ENCODE measurements around the gene SIX3.

Gene SIX3

GRCh38 chr2:44941551-44942234 is at the start of gene SIX3:
TSS of gene SIX3 (plus strand) at chr2:44941702. CDS start at chr2:44942105, 403 bp downstream.
- DNase-seq, result no peak

- no peak for DNase-seq
Observed at GRCh38 chr2:44894058-44894457, 47.4 kb upstream of the SIX3 start.

GRCh38 chr2:44895061-44895460 is 46.4 kb upstream of the SIX3 start:
- DNase-seq, result no peak

DNA sequence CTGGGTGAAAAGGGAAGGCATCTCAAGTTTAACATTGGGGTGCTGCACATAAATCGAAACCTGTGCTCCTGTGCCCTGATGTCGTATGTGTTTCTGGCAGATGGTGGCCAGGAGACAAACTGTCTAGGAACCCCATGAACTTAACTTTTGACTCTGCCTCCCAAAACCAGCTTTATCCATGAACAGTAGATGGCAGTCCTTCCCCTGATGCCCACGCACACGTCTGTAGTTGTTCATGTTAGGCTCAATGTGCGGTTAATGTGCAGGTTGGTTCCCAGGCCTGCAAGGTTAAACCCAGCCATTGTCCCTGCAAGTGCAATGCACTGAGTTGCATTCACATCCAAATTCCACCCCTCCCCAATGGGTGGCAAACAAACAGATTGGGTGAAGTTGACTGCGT is 44.1 kb upstream of the SIX3 start:
- DNase-seq, result no peak

DNA sequence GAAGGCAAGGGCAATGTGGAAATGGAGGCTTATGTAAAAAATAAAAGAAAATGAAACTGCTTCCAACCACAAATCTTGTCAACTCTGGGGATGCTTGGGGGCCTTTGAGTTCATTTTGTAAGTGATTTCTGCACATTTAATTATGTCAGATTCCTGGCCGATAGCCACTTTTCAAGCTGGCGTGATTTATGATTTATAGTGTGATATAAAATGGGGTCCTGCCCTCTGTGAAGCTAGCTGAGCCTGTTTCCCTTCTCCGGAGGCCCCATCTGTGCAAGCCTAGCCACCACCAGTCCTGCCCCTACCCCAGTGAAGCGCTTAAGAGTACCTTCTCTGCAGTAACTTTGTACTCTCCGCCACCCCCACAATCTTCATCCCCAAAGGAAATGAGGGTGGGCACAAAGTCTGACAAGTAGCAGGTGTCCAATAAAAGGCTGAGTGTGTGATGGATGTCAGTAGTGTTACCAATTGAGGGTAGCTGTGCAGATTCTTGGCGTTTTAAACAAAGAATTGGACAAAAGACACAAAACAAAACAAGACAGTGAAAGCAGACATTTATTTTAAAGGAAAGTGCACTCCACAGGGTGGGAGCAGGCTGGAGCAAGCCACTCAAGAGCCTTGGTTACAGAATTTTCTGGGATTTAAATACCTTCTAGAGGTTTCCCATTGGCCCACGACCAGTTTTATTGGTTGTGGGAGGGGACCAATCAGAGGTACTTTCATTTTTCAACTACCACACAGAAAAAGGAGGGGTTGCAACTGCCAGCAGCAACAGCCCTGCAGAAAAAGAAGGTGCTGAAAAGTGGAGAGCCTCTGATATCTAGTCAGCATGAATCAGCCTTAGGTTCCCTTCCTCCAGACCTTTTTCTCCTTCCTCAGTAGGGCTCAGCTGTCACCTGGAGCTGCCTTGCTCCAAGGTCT is 39.0 kb upstream of the SIX3 start:
- no peak for DNase-seq

DNA sequence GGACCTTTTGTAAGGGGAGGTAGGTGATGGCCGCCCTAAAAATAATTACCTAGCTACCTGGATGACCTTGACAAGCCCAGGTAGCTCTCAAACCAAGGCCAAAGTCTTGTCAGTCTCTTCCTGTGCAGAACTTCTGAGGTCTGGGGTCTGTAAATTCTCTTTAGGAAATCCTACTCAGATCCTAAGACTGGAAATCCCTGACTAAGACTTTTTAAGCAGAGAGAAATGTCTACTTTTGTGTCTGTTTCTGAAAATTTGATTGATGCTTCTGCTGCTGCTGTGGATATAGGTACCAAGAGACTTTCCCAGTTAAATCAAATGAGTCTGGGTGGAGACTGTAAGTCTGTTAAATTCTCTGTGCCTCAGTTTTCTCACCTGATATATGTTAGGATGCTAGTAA is 36.9 kb upstream of the SIX3 start:
- DNase-seq, result no peak

GRCh38 chr2:44906972-44907371 is 34.5 kb upstream of the SIX3 start:
- no peak for DNase-seq

- no peak for DNase-seq
Observed at GRCh38 chr2:44909831-44910230, 31.7 kb upstream of the SIX3 start.

GRCh38 chr2:44912660-44913059 is 28.8 kb upstream of the SIX3 start:
- DNase-seq, result no peak

GRCh38 chr2:44916291-44916690 is 25.2 kb upstream of the SIX3 start:
- no peak for DNase-seq

- no peak for DNase-seq
Observed at GRCh38 chr2:44918095-44918775, 23.3 kb upstream of the SIX3 start.

DNA sequence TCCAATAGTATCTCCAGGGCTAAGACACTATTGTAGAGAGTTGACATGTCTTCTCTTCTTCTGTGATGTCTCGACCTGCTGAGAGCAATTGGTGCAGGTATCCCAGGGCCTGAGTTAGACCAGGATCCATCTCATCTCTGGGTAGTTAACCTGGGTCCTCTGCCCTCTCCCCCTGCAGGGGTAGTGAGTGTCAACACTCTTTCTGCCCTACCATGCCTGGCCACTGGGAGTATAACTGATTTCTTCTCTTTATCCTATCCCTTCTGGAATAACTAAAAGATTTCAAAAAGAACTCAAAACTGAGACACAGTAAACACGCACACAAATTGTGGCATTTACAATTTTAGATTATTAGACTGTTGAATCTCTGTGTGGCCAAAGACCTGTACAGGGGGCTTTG is 20.8 kb upstream of the SIX3 start:
- no peak for DNase-seq

- no peak for DNase-seq
Observed at GRCh38 chr2:44922776-44923175, 18.7 kb upstream of the SIX3 start.

DNA sequence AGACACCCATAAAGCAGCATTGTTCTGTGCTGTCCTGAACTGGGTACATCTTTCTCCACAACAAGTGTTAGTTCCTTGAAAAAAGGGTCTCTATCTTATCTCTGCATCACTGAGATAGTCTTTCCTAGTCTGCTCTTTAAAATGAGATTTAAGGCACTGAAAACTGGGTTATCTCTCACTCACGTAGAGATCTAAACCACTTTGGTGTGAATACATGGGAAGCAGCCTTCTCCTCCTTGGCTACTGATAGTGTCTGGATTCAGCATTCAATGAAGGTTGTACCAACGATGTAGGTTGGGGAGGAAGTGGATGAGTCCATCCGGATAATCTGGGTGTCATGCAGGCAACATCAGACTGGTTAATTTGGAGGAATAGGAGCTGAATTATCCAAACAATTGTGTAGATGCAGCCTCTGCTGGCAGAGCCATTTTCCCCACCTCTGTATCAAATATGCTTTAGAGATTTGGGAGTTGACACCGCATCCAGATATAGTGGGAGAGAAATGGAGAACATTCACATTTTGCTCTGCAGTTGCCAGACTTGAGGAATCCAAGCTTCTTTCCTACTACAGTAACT is 15.9 kb upstream of the SIX3 start:
- DNase-seq, result no peak

GRCh38 chr2:44926957-44927356 is 14.5 kb upstream of the SIX3 start:
- DNase-seq, result no peak

- no peak for DNase-seq
Observed at GRCh38 chr2:44927985-44928482, 13.5 kb upstream of the SIX3 start.

DNA sequence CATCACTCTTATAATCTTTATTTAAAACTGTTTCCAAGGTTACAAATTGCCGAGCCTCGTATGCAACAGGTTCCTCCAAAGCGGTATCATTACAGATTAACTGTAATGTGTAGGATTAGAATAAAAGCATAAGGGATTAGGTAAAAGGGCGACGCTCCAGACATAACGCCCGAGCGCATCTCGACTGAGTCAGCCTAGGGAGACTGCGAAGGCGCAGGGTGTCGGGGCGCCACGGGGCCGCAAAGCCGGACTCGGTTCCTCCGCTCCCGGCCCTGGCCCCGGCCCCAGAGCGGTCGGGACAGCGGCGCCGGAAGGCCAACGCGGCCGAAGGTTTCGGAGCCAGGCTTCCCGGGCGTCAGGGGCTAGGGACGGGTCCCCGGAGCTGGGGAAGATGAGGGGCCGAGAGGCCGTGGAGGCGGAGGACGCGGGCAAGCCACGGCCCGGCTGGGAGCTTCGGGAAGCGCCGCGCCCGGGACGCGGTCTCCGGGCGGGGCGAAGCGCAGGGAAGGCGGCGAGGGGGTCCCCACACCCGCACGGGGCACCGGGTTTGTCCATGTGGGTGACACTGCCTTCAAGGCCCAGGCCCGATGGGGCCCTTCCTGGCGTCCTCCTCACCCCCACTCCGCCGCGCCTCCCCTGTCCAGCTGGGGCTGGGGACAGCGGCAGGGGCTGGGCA is 12.9 kb upstream of the SIX3 start:
- no peak for DNase-seq

DNA sequence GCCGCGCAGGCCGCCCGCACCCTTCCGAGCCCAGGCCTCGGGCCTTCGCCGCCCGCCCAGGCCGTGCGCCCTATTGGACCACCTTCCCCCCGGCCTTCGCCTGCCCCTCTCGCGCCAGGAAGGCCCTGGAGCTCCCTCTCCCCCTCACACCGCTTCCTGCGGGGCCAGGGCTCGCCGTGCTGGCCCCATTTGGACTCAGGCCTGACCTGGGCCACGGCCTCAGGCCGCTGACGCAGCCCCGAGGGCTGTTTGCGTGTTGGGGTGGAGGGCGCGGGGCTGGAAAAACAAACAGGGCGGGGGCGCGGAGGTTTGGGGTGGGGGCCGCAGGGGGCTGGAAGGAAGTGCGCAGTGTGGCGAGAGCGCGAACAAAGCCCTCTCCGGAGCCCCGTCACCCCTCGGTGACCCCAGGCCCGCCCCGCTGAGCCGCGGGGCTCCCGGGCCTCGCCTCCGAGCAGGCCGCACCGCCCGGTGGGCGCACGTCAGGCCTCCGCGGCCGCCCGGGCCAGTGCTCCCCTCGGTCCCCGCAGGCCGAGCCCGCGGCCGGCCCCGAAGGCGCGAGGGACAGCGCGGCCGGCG is 12.3 kb upstream of the SIX3 start:
- no peak for DNase-seq

- no peak for DNase-seq
Observed at GRCh38 chr2:44929735-44930273, 11.7 kb upstream of the SIX3 start.

- DNase-seq, result no peak
Observed at GRCh38 chr2:44930274-44931197, 11.0 kb upstream of the SIX3 start.
